Measurements from ENCODE around the gene TTC21A. TPM values are rescaled to one million over a fixed set of nuclear protein-coding genes. Genes with fewer than 3 reads are reported as not detected.
A peak's percentile ranks its signal among the peaks of the same experiment; 100 is the strongest.

TTC21A gene
- total and polyA plus RNA-seq, 7 donors = 0.60 to 7.1 (median 4.3) TPM

GRCh38 chr3:39181408-39182335 is 74.2 kb downstream of the TTC21A start:
- H3K36me3 ChIP-seq = no peaks in the 10 kb centered on the region
- TF ChIP-seq EP300 (IDR thresholded peaks at IDR 0.05) (no peak), POLR2AphosphoS5 (IDR thresholded peaks at IDR 0.05) (no peak), POLR2A (IDR thresholded peaks at IDR 0.05) (no peak), CTCF (IDR thresholded peaks at IDR 0.05) (no peak)
- H3K27ac ChIP-seq = peak overlapping the region; percentile 87 to 95 (median 92)
- peak overlapping the region in 3 of 4 donors; percentile 40 to 47 (median 47) for H3K4me3 ChIP-seq
- 76 to 79% methylated on average over 7 of the region's 7 CpGs for WGBS, 2 donors
- H3K27me3 ChIP-seq = no peaks in the 10 kb centered on the region
- DNase-seq = no peak
- intact Hi-C loops (cut with DNase I) = loop anchor here (2.0 kb wide), 1 partner anchor 75 kb away; the partner anchor contains the start of genes GORASP1 and TTC21A
- no peaks in the 10 kb centered on the region for H3K9me3 ChIP-seq
- peaks cover 0 to 60% (median 36%) of the 10 kb centered on the region in 4 donors for H3K4me1 ChIP-seq

GRCh38 chr3:39183211-39184080 is 76.0 kb downstream of the TTC21A start:
- Histone ChIP-seq H3K36me3 (no peaks in the 10 kb centered on the region), H3K4me1 (peaks cover 0 to 48% (median 23%) of the 10 kb centered on the region in 4 donors), H3K27me3 (no peaks in the 10 kb centered on the region), H3K4me3 (no peak overlapping the region), H3K27ac (peak overlapping the region; percentile 87 to 95 (median 92)), H3K9me3 (no peaks in the 10 kb centered on the region)
- intact Hi-C loops (cut with DNase I) = no loop called here
- TF ChIP-seq POLR2AphosphoS5 (IDR thresholded peaks at IDR 0.05) = no peak
- no peak for TF ChIP-seq POLR2A (IDR thresholded peaks at IDR 0.05)
- no peak for TF ChIP-seq EP300 (IDR thresholded peaks at IDR 0.05)
- TF ChIP-seq CTCF (IDR thresholded peaks at IDR 0.05) = no peak
- 74 to 85% methylated on average over 12 of the region's 12 CpGs for WGBS, 2 donors
- peak; percentile 60 for DNase-seq

GRCh38 chr3:39184081-39184967 is 76.8 kb downstream of the TTC21A start:
- H3K36me3 ChIP-seq = no peaks in the 10 kb centered on the region

More at GRCh38 chr3:39184081-39184967, 76.8 kb downstream of the TTC21A start:
- Histone ChIP-seq H3K4me3 (no peak overlapping the region), H3K4me1 (peaks cover 0 to 39% (median 17%) of the 10 kb centered on the region in 4 donors), H3K27me3 (no peaks in the 10 kb centered on the region), H3K27ac (peak overlapping the region in 2 of 4 donors; percentile 87 to 95), H3K9me3 (no peaks in the 10 kb centered on the region)
- DNase-seq = no peak
- 81 to 89% methylated on average over 12 of the region's 12 CpGs for WGBS, 2 donors
- TF ChIP-seq CTCF (IDR thresholded peaks at IDR 0.05) (no peak), EP300 (IDR thresholded peaks at IDR 0.05) (no peak), POLR2AphosphoS5 (IDR thresholded peaks at IDR 0.05) (no peak), POLR2A (IDR thresholded peaks at IDR 0.05) (no peak)
- intact Hi-C loops (cut with DNase I) = no loop called here

Measured in sigmoid colon (tissue), 7 donors.